Hepatocyte (in vitro differentiated cells): ENCODE measurements around the gene CCL17. TPM values are rescaled to one million over a fixed set of nuclear protein-coding genes. Genes with fewer than 3 reads are reported as not detected.

Experiments
- DNase-seq: peaks from one replicate; pipeline ENCODE4 v3.0.0-alpha.2; 2016; ENCODE audit warnings: low spot score
- H2AFZ ChIP-seq: fragments of 200-600 bp; sonication (generic); 2 replicates; pipeline ENCODE4 v1.6.0; 2016; ENCODE audit warnings: antibody characterized with exemption, mild to moderate bottlenecking
- H3K27ac ChIP-seq: fragments of 200-600 bp; sonication (generic); 2 replicates; pipeline ENCODE4 v1.5.1; 2016; ENCODE audit warnings: mild to moderate bottlenecking
- H3K27me3 ChIP-seq: fragments of 200-600 bp; sonication (generic); 2 replicates; pipeline ENCODE4 v1.6.1; 2016
- H3K36me3 ChIP-seq: fragments of 200-600 bp; sonication (generic); replicated peaks from 2 replicates; pipeline ENCODE4 v1.5.1; 2016; ENCODE audit warnings: low read depth; ENCODE audit not compliant: insufficient read depth
- H3K4me1 ChIP-seq: fragments of 200-600 bp; sonication (generic); 2 replicates; pipeline ENCODE4 v1.5.1; 2016; ENCODE audit warnings: mild to moderate bottlenecking, moderate library complexity; ENCODE audit not compliant: insufficient read depth
- H3K4me2 ChIP-seq: fragments of 200-600 bp; sonication (generic); 2 replicates; pipeline ENCODE4 v1.6.0; 2016
- H3K4me3 ChIP-seq: fragments of 200-600 bp; sonication (generic); 2 replicates; pipeline ENCODE4 v1.5.1; 2016; ENCODE audit warnings: mild to moderate bottlenecking
- H3K79me2 ChIP-seq: fragments of 200-600 bp; sonication (generic); 2 replicates; pipeline ENCODE4 v1.6.0; 2017; ENCODE audit warnings: mild to moderate bottlenecking
- H3K9me2 ChIP-seq: fragments of 200-600 bp; sonication (generic); replicated peaks from 2 replicates; pipeline ENCODE4 v1.6.0; 2017; ENCODE audit warnings: mild to moderate bottlenecking; ENCODE audit not compliant: insufficient read depth
- H3K9me3 ChIP-seq: fragments of 200-600 bp; sonication (generic); 2 replicates; pipeline ENCODE4 v1.5.1; 2016; ENCODE audit warnings: low read depth, mild to moderate bottlenecking
- H4K20me1 ChIP-seq: fragments of 200-600 bp; sonication (generic); 2 replicates; pipeline ENCODE4 v1.6.0; 2016; ENCODE audit warnings: mild to moderate bottlenecking; ENCODE audit not compliant: insufficient read depth, poor library complexity, severe bottlenecking
- CTCF ChIP-seq: fragments of 200-600 bp; sonication (generic); IDR thresholded peaks from 2 replicates; pipeline ENCODE4 v1.5.1; 2016; ENCODE audit warnings: antibody characterized with exemption, mild to moderate bottlenecking; ENCODE audit not compliant: poor library complexity
- EZH2 ChIP-seq: fragments of 200-600 bp; sonication (generic); IDR thresholded peaks from 2 replicates; pipeline ENCODE4 v1.6.1; 2016; ENCODE audit warnings: antibody characterized with exemption, mild to moderate bottlenecking, borderline replicate concordance
- EZH2phosphoT487 ChIP-seq: fragments of 200-600 bp; sonication (generic); IDR thresholded peaks from one replicate; pipeline ENCODE4 v1.6.1; 2018; ENCODE audit warnings: antibody characterized with exemption, mild to moderate bottlenecking, low read depth, moderate library complexity; ENCODE audit not compliant: unreplicated experiment, severe bottlenecking
- WGBS: methylation state at CpG from one replicate; pipeline ENCODE4 v1.1.6; 2016; ENCODE audit warnings: low lambda C conversion rate; ENCODE audit errors: missing lambda C conversion rate; 5-methylcytosine and 5-hydroxymethylcytosine counted together
- polyA plus RNA-seq: library from polyadenylated mRNA; unstranded; fragments of >200 nt; fragmentation: Nextera tagmentation; extraction: Ambion mirVana; gene quantifications from 2 replicates; pipeline ENCODE4 v1.2.1, GENCODE V29; 2016
- total RNA-seq: library from RNA; depleted of rRNA; stranded (reverse); fragments of >200 nt; gene quantifications from 2 replicates; pipeline ENCODE4 v1.2.3, GENCODE V29; 2014

The CCL17 gene
- total and polyA plus RNA-seq, 2 experiments from 2014 or later: not detected

- H2AFZ ChIP-seq: no peak overlapping the region
- no peak for DNase-seq
- 57% methylated on average over 7 of the region's 7 CpGs for WGBS
Measured at GRCh38 chr16:57401943-57402640, 2.5 kb upstream of the CCL17 start.

GRCh38 chr16:57405097-57405496, 530 bp downstream of the CCL17 start:
- Histone ChIP-seq H3K36me3 (no peaks in the 10 kb centered on the region), H3K4me1 (no peaks in the 10 kb centered on the region), H3K4me3 (no peak overlapping the region), H3K27ac (no peak overlapping the region), H3K9me2 (no peaks in the 10 kb centered on the region), H2AFZ (no peak overlapping the region), H4K20me1 (no peaks in the 10 kb centered on the region), H3K27me3 (no peaks in the 10 kb centered on the region), H3K79me2 (no peaks in the 10 kb centered on the region), H3K4me2 (no peak overlapping the region), H3K9me3 (no peaks in the 10 kb centered on the region)
- no peak for TF ChIP-seq EZH2phosphoT487
- no peak for TF ChIP-seq EZH2
- TF ChIP-seq CTCF: no peak
- DNase-seq: no peak
- 89% methylated on average over 3 of the region's 3 CpGs for WGBS

More at GRCh38 chr16:57401943-57402640, 2.5 kb upstream of the CCL17 start:
- Histone ChIP-seq H3K4me3 (no peak overlapping the region), H3K9me2 (no peaks in the 10 kb centered on the region), H4K20me1 (no peaks in the 10 kb centered on the region), H3K27me3 (no peaks in the 10 kb centered on the region), H3K9me3 (no peaks in the 10 kb centered on the region), H3K79me2 (no peaks in the 10 kb centered on the region), H3K27ac (no peak overlapping the region), H3K4me2 (no peak overlapping the region), H3K4me1 (no peaks in the 10 kb centered on the region), H3K36me3 (no peaks in the 10 kb centered on the region)
- TF ChIP-seq CTCF (no peak), EZH2 (no peak), EZH2phosphoT487 (no peak)

- Histone ChIP-seq H3K4me2 (no peak overlapping the region), H3K4me1 (no peaks in the 10 kb centered on the region), H3K27me3 (no peaks in the 10 kb centered on the region), H4K20me1 (no peaks in the 10 kb centered on the region), H3K9me2 (no peaks in the 10 kb centered on the region), H3K36me3 (no peaks in the 10 kb centered on the region), H3K4me3 (no peak overlapping the region), H2AFZ (no peak overlapping the region), H3K27ac (no peak overlapping the region), H3K79me2 (no peaks in the 10 kb centered on the region), H3K9me3 (no peaks in the 10 kb centered on the region)
- TF ChIP-seq EZH2: no peak
- no peak for TF ChIP-seq CTCF
- TF ChIP-seq EZH2phosphoT487: no peak
- WGBS: 88% methylated on average over 2 of the region's 2 CpGs
- no peak for DNase-seq
Measured at GRCh38 chr16:57406881-57407280, 2.3 kb downstream of the CCL17 start.
